Mononuclear cell (primary cell): ENCODE measurements around the gene SOD3. TPM values are rescaled to one million over a fixed set of nuclear protein-coding genes. Genes with fewer than 3 reads are reported as not detected.

Experiments used
- H3K27me3 ChIP-seq: 2 replicates; pipeline ENCODE4 v1.6.0; 2011; ENCODE audit warnings: low read length, control low read depth; ENCODE audit not compliant: insufficient read depth
- H3K4me1 ChIP-seq: 2 replicates; pipeline ENCODE4 v1.5.1; 2011; ENCODE audit warnings: mild to moderate bottlenecking, low read length, control low read depth; ENCODE audit not compliant: insufficient read depth
- H3K4me3 ChIP-seq: 2 replicates; pipeline ENCODE4 v1.5.1; 2011; ENCODE audit warnings: mild to moderate bottlenecking, low read length, moderate library complexity
- H3K9me3 ChIP-seq: 2 replicates; pipeline ENCODE4 v1.5.1; 2011; ENCODE audit warnings: low read depth, mild to moderate bottlenecking, control low read depth, low read length
- total RNA-seq: library from RNA; depleted of rRNA; stranded (reverse); fragments of >200 nt; gene quantifications from one replicate; pipeline ENCODE4 v1.2.3, GENCODE V29; 2012

SOD3 gene
- total RNA-seq, 1 donor = not detected

DNA sequence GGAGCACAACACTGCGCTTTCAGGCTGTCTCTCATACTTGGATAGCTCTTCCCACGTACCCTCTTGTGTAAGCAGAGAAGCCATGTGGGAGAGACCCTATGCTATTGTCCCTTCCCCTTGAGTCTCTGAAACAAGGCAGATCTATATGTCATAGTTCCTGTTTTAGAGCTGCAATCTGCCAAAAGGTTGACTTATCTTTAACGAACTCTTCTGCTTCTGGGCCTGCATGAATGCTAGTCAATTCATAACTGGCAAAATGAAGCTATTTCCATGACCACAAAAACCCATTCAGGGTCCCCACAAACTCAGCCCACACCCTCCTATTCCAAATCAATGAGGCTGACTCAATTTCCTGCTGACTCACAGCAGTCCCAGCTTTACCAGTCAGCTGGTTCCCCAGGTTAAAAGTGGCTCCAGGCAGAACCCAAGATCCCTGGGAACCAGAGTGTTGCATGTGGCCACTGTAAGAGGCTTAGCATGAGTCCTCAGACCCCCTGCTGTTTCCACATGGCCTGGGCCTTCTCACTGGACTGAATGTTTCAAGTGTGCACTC is 25.3 kb upstream of the SOD3 start:
- Histone ChIP-seq H3K4me3 (no peak overlapping the region), H3K27me3 (no peaks in the 10 kb centered on the region), H3K4me1 (no peaks in the 10 kb centered on the region), H3K9me3 (no peaks in the 10 kb centered on the region)

DNA sequence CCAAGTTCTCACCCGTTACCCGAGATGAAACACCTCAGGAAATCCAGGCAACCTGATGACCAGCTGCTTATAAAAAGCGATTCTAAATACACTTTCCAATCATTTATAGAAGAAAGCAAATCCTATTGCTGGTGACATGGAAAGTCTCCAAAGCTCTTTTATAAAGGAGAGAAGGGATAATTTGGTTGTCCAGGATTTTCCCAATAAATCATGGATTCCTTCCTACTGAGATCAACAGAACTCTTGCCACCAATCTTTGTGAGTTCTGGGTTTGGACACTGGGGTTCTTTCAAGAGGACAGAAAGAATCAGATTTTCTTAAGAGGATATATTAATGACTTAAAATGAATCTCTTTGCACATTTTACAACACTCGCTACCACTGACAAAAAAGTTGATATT is 24.7 kb upstream of the SOD3 start:
- Histone ChIP-seq H3K4me3 (no peak overlapping the region), H3K9me3 (no peaks in the 10 kb centered on the region), H3K4me1 (no peaks in the 10 kb centered on the region)

DNA sequence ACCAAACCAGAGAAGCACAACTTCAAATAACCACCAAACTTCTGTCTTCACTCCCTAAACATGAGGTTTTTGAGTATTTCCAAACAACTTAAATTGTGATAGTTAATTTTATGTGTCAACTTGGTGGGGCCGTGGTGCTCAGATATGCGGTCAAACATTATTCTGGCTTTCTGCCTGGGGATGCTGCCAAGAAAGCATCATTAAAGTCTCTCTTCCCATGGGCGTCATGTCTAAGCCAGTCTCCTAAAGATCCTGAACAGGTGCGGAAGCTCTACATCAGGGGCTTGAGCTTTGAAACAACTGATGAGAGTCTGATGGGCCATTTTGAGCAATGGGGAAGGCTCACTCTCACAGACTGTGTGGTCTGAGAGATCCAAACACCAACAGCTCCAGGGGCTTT is 24.1 kb upstream of the SOD3 start:
- Histone ChIP-seq H3K4me1 (no peaks in the 10 kb centered on the region), H3K27me3 (no peaks in the 10 kb centered on the region), H3K9me3 (no peaks in the 10 kb centered on the region), H3K4me3 (no peak overlapping the region)

More for the DNA sequence above, 24.7 kb upstream of the SOD3 start:
- no peaks in the 10 kb centered on the region for H3K27me3 ChIP-seq

DNA sequence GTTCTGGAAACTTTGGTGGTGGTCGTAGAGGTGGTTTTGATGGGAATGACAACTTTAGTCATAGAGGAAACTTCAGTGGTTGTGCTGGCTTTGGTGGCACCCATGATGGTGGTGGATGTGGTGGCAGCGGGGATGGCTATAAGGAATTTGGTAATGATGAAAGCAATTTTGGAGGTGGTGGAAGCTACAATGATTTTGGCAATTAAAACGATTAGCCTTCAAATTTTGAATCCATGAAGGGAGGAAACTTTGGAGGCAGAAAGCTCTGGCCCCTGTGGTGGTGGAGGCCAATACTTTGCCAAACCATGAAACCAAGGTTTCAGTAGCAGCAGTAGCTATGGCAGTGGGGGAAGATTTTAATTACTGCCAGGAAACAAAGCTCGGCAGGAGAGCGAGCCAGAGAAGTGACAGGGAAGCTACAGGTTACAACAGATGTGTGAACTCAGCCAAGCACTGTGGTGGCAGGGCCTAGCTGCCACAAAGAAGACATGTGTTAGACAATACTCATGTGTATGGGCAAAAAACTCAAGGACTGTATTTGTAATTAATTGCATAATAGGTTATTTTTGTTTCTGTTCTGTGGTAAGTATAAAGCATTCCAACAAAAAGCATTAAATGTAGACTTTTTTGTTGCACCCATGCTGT is 23.2 kb upstream of the SOD3 start:
- H3K9me3 ChIP-seq = no peaks in the 10 kb centered on the region
- no peaks in the 10 kb centered on the region for H3K27me3 ChIP-seq
- H3K4me1 ChIP-seq = no peaks in the 10 kb centered on the region
- no peak overlapping the region for H3K4me3 ChIP-seq

DNA sequence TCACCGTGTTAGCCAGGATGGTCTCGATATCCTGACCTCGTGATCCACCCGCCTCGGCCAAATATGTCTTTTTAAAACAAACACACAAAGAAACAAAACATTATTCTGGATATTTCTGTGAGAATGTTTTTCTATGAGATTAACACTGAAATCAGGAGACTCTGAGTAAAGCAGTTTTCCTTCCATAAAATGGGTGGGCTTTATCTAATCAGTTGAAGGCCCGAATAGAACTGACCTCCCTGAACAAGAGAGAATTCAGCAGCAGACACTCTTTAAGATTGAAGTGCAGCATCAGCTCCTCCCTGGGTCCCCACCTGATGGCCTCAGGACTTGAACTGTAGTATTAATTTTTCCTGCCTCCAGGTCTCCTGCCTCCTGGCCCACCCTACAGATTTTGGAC is 22.4 kb upstream of the SOD3 start:
- Histone ChIP-seq H3K9me3 (no peaks in the 10 kb centered on the region), H3K4me1 (no peaks in the 10 kb centered on the region), H3K27me3 (no peaks in the 10 kb centered on the region), H3K4me3 (no peak overlapping the region)

DNA sequence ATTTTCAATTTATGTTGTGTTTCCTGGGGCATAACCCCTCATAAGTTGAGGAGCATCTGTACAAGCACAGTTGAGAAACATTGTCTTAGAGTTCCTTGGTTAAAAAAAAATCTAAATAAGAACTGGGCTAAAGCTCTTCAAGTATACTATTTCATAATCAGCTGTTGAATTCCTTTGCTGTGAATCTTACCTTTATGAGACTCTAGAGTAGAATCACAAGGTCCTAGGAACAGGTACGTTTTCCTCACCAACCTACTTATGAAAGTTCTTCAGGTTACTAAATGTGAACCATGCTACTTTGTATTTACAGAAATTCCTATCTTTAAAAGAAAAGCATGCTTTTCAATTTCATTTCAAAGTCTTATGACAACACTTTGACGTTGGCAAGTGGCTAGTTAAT is 20.9 kb upstream of the SOD3 start:
- Histone ChIP-seq H3K9me3 (no peaks in the 10 kb centered on the region), H3K27me3 (no peaks in the 10 kb centered on the region), H3K4me3 (no peak overlapping the region), H3K4me1 (no peaks in the 10 kb centered on the region)

DNA sequence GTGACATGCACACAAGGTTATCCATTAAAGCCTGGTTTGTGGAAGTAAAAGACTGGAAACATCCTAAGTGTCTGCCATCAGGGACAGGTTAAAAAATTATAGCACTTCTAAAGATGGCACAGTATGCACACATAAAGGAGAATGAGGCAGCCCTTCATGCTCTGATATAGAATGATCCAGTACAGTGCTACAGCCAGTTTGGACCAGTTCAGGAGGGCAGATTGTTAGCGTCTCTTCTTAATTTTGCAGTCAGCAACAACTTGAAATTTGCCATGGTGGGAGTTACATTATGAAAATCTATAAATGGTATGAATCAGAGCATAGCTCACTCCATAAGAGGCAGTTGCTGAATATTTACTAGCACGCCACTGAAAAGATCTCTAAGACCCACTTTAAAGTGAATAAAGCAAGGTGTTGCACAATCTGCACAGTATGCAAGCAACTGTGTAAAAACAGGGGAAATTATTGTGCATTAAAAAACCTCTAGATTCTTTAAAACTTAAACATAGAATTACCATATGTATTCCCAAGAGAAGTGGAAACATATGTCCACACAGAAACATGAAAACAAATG is 20.3 kb upstream of the SOD3 start:
- H3K4me3 ChIP-seq = no peak overlapping the region
- no peaks in the 10 kb centered on the region for H3K9me3 ChIP-seq
- no peaks in the 10 kb centered on the region for H3K4me1 ChIP-seq

DNA sequence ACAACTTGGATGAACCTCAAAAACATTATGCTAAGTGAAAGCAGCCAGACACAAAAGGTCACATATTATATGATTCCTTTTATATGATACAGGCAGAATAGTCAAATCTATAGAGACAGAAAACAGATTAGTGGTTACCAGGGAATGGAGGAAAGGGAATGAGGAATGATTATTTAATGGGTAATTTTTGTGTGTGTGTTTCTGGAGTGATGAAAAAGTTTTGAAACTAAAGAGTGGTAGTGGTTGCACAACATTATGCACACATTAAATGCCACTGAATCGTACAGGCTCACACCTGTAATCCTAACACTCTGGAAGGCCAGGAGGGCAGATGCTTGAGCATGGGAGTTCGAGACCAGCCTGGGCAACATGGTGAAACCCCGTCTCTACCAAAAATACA is 19.6 kb upstream of the SOD3 start:
- H3K4me1 ChIP-seq = no peaks in the 10 kb centered on the region
- H3K4me3 ChIP-seq = no peak overlapping the region
- H3K27me3 ChIP-seq = no peaks in the 10 kb centered on the region
- no peaks in the 10 kb centered on the region for H3K9me3 ChIP-seq

More for the DNA sequence above, 20.3 kb upstream of the SOD3 start:
- H3K27me3 ChIP-seq = no peaks in the 10 kb centered on the region

DNA sequence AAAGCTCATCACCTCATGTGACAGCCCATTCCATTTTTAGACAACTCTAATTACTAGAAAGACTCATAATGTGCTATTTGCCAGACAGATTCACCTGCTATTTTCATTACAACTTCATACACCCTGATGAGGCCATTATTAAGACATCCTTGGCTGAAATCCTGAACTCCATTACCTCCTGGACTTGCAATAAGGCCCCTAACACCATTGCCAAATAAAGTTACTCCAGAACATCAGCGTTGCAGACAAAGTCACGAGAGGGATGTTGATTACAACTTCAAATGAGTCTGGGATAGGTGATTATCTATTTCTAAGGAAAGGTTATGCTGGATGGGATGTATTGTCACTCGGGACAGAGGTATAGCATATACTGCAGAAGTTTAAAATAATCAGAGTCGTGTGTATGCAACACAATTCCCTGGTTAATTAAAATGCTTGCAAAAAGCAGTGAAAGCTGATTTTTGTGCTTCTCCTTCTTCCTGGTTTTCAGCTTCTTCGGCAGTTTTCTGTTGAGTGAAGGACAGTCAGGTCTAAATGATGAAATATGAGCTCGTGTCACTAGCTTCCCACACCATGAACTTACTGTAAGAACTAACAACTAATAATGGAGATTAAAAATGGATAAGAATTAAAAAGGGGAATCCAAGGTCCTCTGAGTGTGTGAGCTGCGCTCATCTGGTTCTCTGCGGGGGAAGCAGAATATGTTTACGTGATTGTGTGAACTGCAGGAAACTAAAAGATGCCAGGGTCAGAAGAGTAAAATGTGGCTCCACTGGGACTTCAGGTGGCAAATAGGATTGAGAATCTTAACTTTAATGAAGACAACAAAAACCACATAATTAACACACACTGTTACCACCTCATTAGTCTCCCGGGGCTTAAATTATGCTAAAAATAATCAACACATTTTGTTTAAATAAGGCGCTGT is 17.6 kb upstream of the SOD3 start:
- no peaks in the 10 kb centered on the region for H3K4me1 ChIP-seq
- no peak overlapping the region for H3K4me3 ChIP-seq
- no peaks in the 10 kb centered on the region for H3K9me3 ChIP-seq
- H3K27me3 ChIP-seq = peaks cover 2% of the 10 kb centered on the region

DNA sequence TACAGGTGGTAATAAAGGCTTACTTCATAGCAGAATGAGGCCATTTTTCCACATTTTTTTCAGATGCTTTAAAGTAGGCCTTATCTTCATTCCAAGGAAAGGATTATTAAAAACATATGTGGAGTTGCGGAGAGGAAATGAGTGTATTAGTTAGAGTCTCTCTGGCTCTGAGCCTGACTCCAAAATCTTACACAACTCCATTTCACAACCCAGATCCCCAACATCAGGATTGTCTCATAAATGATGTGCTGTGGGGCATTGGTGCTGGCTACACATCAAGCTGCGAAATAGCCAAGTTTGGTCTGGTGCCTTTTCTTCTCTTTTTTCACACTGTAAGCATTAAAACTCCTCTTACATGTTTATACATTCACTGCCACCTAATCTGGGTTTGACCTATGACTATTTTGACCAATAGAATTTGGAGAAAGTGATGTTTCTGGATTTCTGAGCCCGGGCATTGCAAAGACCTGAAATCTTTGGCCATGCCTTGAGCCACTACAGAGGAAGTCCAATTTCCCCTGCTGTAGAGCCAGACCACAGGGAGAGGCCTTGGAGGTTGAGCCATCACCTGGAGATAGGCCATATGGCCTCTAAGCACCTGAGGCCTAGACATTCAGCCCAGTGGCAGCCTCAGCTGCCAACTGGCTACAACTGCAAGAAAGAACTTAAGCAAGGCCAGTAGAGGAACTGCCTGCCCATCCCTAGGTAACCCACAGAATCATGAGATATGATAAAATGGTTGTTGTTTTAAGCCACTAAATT is 16.7 kb upstream of the SOD3 start:
- Histone ChIP-seq H3K9me3 (no peaks in the 10 kb centered on the region), H3K4me1 (no peaks in the 10 kb centered on the region), H3K4me3 (no peak overlapping the region), H3K27me3 (peaks cover 2% of the 10 kb centered on the region)

DNA sequence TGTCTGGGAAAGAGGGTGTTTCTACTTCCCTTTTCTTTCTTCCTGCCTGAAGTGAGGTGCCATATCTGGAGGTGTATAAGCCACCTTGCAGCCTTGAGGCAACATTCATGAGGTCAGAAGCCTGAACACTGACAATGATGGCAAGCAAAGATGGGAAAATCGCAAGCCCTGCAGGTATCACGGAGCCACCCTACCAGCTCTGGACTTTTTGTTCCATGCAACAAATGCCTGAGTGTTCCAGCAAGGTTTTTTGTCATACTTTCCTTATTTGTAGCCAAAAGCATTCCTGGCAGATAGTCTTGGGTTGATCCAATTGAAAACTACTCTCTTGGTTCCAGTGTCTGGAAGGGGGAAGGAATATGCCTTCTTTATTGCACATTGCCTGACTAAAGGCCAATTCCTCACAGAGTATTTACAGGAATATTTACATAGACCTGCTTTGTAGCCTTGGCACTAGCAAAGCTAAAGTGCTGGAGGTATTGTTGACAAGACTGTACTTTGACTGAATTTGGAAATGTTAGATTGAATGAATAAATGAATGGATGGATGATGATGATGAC is 14.4 kb upstream of the SOD3 start:
- Histone ChIP-seq H3K27me3 (peaks cover 2% of the 10 kb centered on the region), H3K9me3 (no peaks in the 10 kb centered on the region), H3K4me1 (no peaks in the 10 kb centered on the region), H3K4me3 (no peak overlapping the region)

DNA sequence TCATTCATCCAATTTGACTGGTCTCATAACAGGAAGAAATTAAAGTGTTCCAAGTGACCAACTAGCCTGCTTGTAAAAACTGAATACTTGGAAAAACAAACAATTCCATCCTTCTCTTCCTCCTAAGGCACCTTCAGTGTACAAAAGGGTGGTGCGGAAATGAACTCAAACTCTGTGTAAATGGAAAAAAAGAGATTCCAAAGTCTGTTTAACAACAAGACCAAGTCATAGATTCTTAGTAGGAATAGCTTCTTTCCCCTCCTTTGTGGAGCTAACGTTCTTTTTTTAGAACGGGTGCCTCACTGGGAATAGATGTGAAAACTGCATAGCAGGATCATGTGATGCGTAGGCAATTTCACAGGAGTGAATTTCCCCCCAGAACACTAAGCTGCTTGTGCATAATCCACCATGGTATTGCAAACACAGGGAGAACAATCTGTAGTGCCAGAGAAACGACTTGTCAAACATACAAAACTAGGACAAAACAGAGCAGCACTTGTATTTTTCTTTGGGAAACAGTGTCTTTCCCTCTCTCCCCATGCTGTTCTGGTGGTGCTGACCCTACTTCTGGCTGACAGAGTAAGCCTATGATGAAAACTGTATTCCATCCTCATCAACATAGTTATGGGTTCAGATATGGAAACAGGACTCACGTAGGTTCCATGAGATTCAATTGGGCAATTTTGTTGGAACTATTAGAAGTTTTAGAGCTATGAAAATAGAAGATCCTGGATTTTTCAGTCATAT is 13.2 kb upstream of the SOD3 start:
- Histone ChIP-seq H3K9me3 (no peaks in the 10 kb centered on the region), H3K4me3 (no peak overlapping the region), H3K4me1 (no peaks in the 10 kb centered on the region), H3K27me3 (peaks cover 2% of the 10 kb centered on the region)

DNA sequence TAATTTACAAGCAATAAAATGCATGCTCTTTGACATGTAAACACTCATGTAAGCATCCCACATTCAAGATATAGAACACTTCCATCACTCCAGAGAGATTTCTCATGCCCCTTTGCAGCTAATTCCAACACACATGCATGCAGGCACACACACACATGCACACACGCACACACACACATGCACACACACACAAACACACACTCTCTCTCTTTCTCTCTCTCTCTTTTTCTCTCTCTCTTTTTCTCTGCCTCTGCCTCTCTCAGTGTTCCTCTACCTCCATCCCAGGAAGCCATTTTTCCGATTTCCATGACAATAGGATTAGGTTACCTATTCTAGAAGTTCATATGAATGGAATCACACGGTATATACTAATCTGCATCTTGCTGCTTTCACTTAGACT is 11.9 kb upstream of the SOD3 start:
- Histone ChIP-seq H3K4me1 (no peaks in the 10 kb centered on the region), H3K4me3 (no peak overlapping the region), H3K27me3 (peaks cover 2% of the 10 kb centered on the region), H3K9me3 (no peaks in the 10 kb centered on the region)

DNA sequence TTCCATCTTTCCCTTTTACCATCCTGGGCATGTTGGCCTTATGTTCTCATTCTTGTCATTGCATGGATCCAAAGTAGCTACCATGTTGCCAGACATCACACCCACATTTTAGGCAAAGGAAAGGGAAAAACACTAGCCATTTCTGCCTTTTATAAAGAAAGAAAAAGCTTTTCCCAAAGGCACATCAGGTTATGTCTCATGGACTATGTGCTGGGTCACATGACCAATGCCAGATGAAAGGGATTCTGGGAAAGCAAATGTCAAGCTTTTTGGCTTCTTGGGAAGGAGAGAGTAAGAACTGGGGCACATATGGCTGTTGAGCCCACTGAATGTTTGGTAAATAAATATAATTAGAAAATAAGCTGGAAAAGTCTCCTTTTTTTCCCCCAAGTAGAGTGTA is 4.3 kb upstream of the SOD3 start:
- H3K27me3 ChIP-seq = no peaks in the 10 kb centered on the region
- peaks cover 5% of the 10 kb centered on the region for H3K4me1 ChIP-seq
- no peaks in the 10 kb centered on the region for H3K9me3 ChIP-seq
- H3K4me3 ChIP-seq = no peak overlapping the region
